NB4 (cell line): ENCODE measurements around the gene PPP1R13L.

Source experiments
- CTCF ChIP-seq: IDR thresholded peaks from one replicate; pipeline ENCODE4 v1.5.1; 2012; ENCODE audit warnings: low read depth, low read length
- MAX ChIP-seq: IDR thresholded peaks from 2 replicates; pipeline ENCODE4 v1.6.1; 2011; ENCODE audit warnings: low read depth, low read length
- MYC ChIP-seq: IDR thresholded peaks from 2 replicates; pipeline ENCODE4 v1.6.1; 2011; ENCODE audit warnings: low read depth, low read length
- POLR2A ChIP-seq: IDR thresholded peaks from 2 replicates; pipeline ENCODE4 v1.6.1; 2011; ENCODE audit warnings: mild to moderate bottlenecking; ENCODE audit not compliant: insufficient read length; ENCODE audit errors: extremely low read depth

GRCh38 chr19:45401815-45402214 is 3.1 kb downstream of the PPP1R13L start:
- TF ChIP-seq CTCF (no peak), MAX (no peak), POLR2A (no peak), MYC (no peak)
